ENCODE data around the gene ITPRIPL2. TPM values are rescaled to one million over a fixed set of nuclear protein-coding genes. Genes with fewer than 3 reads are reported as not detected.
A peak's percentile ranks its signal among the peaks of the same experiment; 100 is the strongest.

The ITPRIPL2 gene
- total RNA-seq, 4 donors from 2014 or later = 58.9 to 92.5 (median 75.7) TPM

DNA sequence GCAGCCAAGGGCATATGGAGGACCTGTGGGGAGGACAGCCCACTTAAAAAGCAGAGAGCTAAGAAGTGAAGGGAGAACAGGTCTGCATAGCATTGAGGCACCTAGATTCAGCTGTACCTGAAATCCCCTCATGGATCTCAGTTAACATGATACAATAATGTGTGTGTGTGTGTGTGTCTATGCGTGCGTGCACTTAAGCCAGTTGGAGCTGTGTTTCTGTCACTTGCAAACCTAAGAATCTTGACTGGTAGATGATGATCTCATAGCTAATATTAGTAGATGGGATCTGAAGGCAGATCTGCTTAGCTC lies 1.7 kb upstream of the ITPRIPL2 start:
- ATAC-seq (ENCODE audit: low FRiP score) = no peak
- TF ChIP-seq, protein P1, sequence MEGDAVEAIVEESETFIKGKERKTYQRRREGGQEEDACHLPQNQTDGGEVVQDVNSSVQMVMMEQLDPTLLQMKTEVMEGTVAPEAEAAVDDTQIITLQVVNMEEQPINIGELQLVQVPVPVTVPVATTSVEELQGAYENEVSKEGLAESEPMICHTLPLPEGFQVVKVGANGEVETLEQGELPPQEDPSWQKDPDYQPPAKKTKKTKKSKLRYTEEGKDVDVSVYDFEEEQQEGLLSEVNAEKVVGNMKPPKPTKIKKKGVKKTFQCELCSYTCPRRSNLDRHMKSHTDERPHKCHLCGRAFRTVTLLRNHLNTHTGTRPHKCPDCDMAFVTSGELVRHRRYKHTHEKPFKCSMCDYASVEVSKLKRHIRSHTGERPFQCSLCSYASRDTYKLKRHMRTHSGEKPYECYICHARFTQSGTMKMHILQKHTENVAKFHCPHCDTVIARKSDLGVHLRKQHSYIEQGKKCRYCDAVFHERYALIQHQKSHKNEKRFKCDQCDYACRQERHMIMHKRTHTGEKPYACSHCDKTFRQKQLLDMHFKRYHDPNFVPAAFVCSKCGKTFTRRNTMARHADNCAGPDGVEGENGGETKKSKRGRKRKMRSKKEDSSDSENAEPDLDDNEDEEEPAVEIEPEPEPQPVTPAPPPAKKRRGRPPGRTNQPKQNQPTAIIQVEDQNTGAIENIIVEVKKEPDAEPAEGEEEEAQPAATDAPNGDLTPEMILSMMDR (IDR thresholded peaks at IDR 0.05) = no peak

DNA sequence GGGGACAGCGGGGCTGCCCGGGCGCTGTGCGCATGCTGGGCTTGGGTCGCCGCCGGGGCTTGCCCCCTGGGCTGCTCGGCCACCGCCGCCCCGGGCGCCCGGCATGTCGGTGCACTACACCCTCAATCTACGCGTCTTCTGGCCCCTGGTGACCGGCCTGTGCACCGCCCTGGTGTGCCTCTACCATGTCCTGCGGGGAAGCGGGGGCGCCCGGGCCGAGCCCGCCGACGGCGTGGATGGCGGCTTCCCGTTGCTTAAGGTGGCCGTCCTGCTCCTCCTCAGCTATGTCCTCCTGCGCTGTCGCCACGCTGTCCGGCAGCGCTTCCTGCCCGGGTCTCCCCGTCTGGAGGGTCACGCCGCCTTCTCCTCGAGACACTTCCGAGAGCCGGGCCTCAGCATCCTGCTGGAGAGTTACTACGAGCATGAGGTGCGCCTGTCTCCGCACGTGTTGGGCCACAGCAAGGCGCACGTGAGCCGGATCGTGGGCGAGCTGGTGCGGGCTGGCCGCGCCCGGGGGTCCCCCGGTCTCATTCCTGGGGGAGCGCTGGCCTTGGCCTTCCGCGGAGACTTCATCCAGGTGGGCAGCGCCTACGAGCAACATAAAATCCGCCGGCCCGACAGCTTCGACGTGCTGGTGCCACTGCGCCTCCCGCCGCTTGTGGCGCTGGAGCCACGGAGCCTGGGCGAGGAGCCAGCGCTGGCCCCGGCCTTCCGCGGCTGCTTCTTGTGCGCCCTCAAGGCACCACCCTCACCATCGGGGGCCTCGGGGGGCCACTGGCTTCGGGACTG lies 789 bp downstream of the ITPRIPL2 start:
- peak; percentile 46 for DNase-seq (ENCODE audit: low spot score)

More for the DNA sequence above, 1.7 kb upstream of the ITPRIPL2 start:
- no peak for DNase-seq (ENCODE audit: low spot score)

DNA sequence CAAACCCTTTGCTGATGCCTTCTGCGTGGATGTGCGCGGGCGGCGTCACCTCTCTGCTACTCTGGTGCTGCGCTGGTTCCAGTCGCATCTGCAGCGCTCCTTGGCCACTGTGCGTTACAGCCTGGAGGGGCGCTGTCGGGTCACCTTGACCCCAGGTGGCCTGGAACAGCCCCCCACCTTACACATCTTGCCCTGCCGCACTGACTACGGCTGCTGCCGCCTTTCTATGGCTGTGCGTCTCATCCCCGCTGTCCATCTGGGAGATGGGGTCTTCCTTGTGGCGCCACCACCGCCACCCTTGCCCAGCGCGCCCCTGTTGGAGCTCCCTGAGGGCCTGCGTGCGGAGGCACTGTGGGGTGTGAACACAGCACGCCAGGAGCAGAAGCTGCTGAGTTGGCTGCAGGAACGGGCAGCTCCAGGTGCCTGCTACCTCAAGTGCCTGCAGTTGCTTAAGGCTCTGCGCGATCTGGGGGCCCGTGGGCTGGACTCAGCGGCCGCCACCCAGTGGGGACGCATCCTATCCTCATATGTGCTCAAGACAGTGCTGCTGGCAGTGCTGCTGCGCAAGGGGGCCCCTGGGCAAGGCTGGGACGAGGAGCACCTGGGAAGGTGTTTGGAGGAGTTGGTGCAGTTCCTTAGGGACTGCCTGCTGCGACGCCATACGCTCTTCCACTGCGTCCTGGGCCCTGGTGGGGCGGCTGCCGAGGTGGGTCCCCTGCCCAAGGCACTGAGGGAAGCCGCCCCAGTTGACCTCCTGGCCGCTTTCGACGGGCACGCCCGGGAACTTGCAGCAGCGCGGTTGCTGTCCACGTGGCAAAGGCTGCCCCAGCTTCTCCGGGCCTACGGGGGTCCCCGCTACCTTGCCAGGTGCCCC lies 1.6 kb downstream of the ITPRIPL2 start:
- no peak for ATAC-seq (ENCODE audit: low FRiP score)
- no peak for DNase-seq (ENCODE audit: low spot score)
- TF ChIP-seq, protein P1 (IDR thresholded peaks at IDR 0.05) = no peak

More for the DNA sequence above, 789 bp downstream of the ITPRIPL2 start:
- TF ChIP-seq, protein P1 (IDR thresholded peaks at IDR 0.05) = no peak
- ATAC-seq (ENCODE audit: low FRiP score) = peak; percentile 23

DNA sequence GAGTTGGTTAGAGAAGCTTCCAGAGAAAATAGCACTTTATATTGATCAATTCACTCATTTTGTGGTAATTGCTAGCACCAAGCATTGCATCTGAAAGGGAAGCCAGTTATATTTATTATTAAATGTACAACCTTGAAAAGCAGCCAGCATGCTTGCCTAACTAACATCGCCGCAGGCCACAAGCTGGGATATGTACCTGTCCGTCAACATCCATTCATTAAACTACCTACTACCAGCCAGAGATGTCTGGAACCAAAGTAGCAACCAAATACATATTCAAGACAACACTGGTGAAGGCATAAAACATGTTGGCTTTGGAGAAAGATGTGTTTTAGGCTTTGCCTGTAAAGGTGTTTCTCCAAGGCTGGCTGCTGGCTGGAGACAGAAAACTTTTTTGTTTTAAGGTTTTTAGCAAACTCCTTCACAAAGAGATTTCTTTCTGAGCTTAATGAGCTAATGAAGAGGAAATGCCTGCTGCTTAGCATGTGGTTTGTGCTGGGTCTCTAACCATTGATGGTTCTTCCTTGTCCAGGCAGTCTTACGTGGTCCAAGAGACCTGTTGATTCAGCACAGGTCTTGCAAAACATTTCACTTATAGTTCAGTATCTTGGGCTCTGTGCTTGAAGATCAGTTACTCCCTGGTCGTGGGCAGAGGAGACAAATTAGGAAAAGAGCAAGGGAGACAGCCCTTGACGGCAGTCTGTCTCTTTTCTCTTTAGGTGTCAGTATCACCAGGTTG lies 3.1 kb downstream of the ITPRIPL2 start:
- ATAC-seq (ENCODE audit: low FRiP score) (peak; percentile 25), DNase-seq (ENCODE audit: low spot score) (no peak)
- TF ChIP-seq, protein P1 (IDR thresholded peaks at IDR 0.05) = no peak

DNA sequence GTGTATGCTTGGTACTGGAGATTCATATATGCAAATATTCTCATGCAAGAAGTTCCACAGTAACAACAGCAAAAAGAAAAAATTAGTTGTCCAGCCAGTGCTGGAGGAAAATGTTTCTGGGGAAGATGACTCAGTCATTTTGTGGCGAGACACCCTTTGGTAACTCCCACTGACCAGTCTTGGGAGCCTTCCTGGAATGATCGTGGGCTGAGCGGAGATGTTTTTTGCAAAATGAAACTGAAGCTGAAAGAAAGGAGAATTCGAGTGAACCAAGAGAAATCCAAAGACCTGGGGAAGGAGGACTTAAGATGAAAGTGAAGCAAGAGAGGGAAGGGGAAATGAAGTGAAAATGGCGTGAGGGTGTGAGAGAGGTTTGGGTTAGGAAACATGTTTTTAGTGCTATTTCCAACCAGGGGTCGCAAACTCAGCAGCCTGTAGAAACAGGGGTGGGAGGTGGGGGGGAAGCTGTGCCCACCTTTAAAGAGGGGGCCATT lies 5.2 kb downstream of the ITPRIPL2 start:
- TF ChIP-seq, protein P1 (IDR thresholded peaks at IDR 0.05) = no peak
- no peak for DNase-seq (ENCODE audit: low spot score)

DNA sequence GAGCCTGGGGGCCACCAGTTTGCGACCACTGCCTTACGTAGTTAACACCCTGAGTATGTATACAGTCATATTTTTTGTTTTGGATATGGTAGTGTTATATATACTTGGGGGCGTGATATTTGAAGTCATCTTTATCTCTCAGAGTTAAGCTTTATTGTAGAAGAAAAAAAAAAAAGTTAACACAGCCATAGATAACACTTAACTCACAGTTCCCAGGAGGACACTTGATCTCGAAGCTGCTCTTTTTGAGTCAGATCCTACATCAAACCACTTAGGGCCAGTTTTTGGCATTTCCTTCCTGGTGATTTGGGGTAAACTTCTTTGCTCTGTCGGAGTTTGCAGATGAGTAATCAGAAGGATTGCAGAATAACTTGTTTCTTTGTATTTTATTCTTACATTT lies 5.8 kb downstream of the ITPRIPL2 start:
- DNase-seq (ENCODE audit: low spot score) (no peak), ATAC-seq (ENCODE audit: low FRiP score) (peak; percentile 42)

More for the DNA sequence above, 5.2 kb downstream of the ITPRIPL2 start:
- ATAC-seq (ENCODE audit: low FRiP score) = peak; percentile 49

More for the DNA sequence above, 5.8 kb downstream of the ITPRIPL2 start:
- TF ChIP-seq, protein P1 (IDR thresholded peaks at IDR 0.05) = no peak

All from omental fat pad (tissue), 4 donors.